GM12878 (cell line): ENCODE data around the gene DIPK1A. TPM values are rescaled to one million over a fixed set of nuclear protein-coding genes. Genes with fewer than 3 reads are reported as not detected.
A peak's percentile ranks its signal among the peaks of the same experiment; 100 is the strongest.

Experiments
- ASH2L ChIP-seq: fragments of 300-600, 200-600 bp; sonication (generic); IDR thresholded peaks from 2 replicates; pipeline ENCODE4 v1.6.1; 2017; ENCODE audit warnings: low read depth, mild to moderate bottlenecking, borderline replicate concordance
- BCL11A ChIP-seq: IDR thresholded peaks from 2 replicates; pipeline ENCODE4 v1.6.1; 2011; ENCODE audit warnings: low read depth, low read length
- DPF2 ChIP-seq: fragments of 450-650 bp; IDR thresholded peaks from 2 replicates; pipeline ENCODE4 v1.6.1; 2017; ENCODE audit warnings: mild to moderate bottlenecking
- EP300 ChIP-seq, 2 experiments: fragments of 150-350 bp in 1 of 2; IDR thresholded peaks; 2 replicates each; pipeline ENCODE4 v1.6.1; 2011 to 2012; ENCODE audit warnings: low read depth in 2 of 2, low read length in 2 of 2, borderline replicate concordance in 1 of 2, improper control_type of control experiment in 1 of 2, inconsistent platforms in 1 of 2; ENCODE audit not compliant: control insufficient read depth in 1 of 2
- GATAD2B ChIP-seq: fragments of 450-650 bp; conservative IDR thresholded peaks from 2 replicates; pipeline ENCODE4 v1.6.1; 2017; ENCODE audit warnings: low read depth, mild to moderate bottlenecking, moderate library complexity
- HCFC1 ChIP-seq: fragments of 150-350 bp; IDR thresholded peaks from 2 replicates; pipeline ENCODE4 v1.6.1; 2014; ENCODE audit warnings: low read length
- KLF5 ChIP-seq: fragments of 450-650 bp; IDR thresholded peaks from 2 replicates; pipeline ENCODE4 v1.6.1; 2014; ENCODE audit warnings: mild to moderate bottlenecking; ENCODE audit not compliant: partially characterized antibody
- MEF2A ChIP-seq: IDR thresholded peaks from 2 replicates; pipeline ENCODE4 v1.6.1; 2011; ENCODE audit warnings: low read depth, mild to moderate bottlenecking, low read length, moderate library complexity; ENCODE audit not compliant: insufficient read depth
- PAX8 ChIP-seq: fragments of 450-650 bp; IDR thresholded peaks from 2 replicates; pipeline ENCODE4 v1.6.1; 2017; ENCODE audit warnings: mild to moderate bottlenecking, moderate library complexity
- RAD51 ChIP-seq: fragments of 450-650 bp; IDR thresholded peaks from 2 replicates; pipeline ENCODE4 v1.6.1; 2016; ENCODE audit warnings: moderate library complexity, mild to moderate bottlenecking, inconsistent platforms
- RB1 ChIP-seq: fragments of 450-650 bp; formaldehyde crosslinking; IDR thresholded peaks from 2 replicates; pipeline ENCODE4 v1.6.1; 2017; ENCODE audit warnings: mild to moderate bottlenecking, borderline replicate concordance
- RUNX3 ChIP-seq: IDR thresholded peaks from 2 replicates; pipeline ENCODE4 v1.6.1; 2012; ENCODE audit warnings: low read length, inconsistent platforms
- SIN3A ChIP-seq: IDR thresholded peaks from 2 replicates; pipeline ENCODE4 v1.6.1; 2012; ENCODE audit warnings: low read depth, low read length, improper control_type of control experiment
- SP1 ChIP-seq: IDR thresholded peaks from one replicate; pipeline ENCODE4 v1.6.1; 2011; ENCODE audit warnings: low read depth, low read length
- SRF ChIP-seq, 2 experiments: IDR thresholded peaks; 2 replicates each; pipeline ENCODE4 v1.6.1; 2011; ENCODE audit warnings: low read depth in 2 of 2, low read length in 2 of 2, mild to moderate bottlenecking in 1 of 2, moderate library complexity in 1 of 2
- TCF12 ChIP-seq: IDR thresholded peaks from 2 replicates; pipeline ENCODE4 v1.6.1; 2011; ENCODE audit warnings: low read depth, mild to moderate bottlenecking, low read length
- WRNIP1 ChIP-seq: IDR thresholded peaks from 2 replicates; pipeline ENCODE4 v1.6.1; 2011; ENCODE audit warnings: low read depth, low read length, improper control_type of control experiment, borderline replicate concordance
- ZNF592 ChIP-seq: fragments of 450-650 bp; IDR thresholded peaks from 2 replicates; pipeline ENCODE4 v1.6.1; 2017; ENCODE audit warnings: mild to moderate bottlenecking, moderate library complexity
- ZZZ3 ChIP-seq: IDR thresholded peaks from 2 replicates; pipeline ENCODE4 v1.6.1; 2011; ENCODE audit warnings: low read depth; ENCODE audit not compliant: control insufficient read depth, insufficient read length
- polyA plus RNA-seq, 11 experiments: library from polyadenylated mRNA; depleted of rRNA in 4 of 11; unstranded in 6 of 11; stranded (reverse) in 5 of 11; fragments of >200 nt; fragmentation: Nextera tagmentation in 4 of 11; fragmentation: Illumina TruSeq in 1 of 11; extraction: Ambion mirVana in 4 of 11; extraction: Trizol in 1 of 11; gene quantifications; 1 replicate in 1 of 11; 2 replicates in 10 of 11; pipeline versions ENCODE4 v1.2.1 to v1.2.3, GENCODE V29; 2011 to 2016; ENCODE audit warnings: inconsistent platforms in 2 of 11, missing spikeins in 2 of 11, low read depth in 1 of 11
- total RNA-seq, 4 experiments: library from RNA; depleted of rRNA in 3 of 4; stranded (reverse); fragments of >200 nt in 3 of 4; fragmentation: Illumina TruSeq in 1 of 4; extraction: Trizol in 1 of 4; gene quantifications; 2 replicates each; pipeline versions ENCODE4 v1.2.1 to v1.2.3, GENCODE V29; 2013 to 2021
- TF ChIP-seq, protein P1 (sequence below): IDR thresholded peaks from 2 replicates; pipeline ENCODE4 v1.6.1; 2012; ENCODE audit warnings: low read depth, low read length, improper control_type of control experiment
- TF ChIP-seq, protein P2 (sequence below): fragments of 150-350 bp; IDR thresholded peaks from 2 replicates; pipeline ENCODE4 v1.6.1; 2014; ENCODE audit warnings: mild to moderate bottlenecking, low read depth, low read length
- TF ChIP-seq, protein P3 (sequence below): IDR thresholded peaks from 2 replicates; pipeline ENCODE4 v1.6.1; 2011; ENCODE audit warnings: borderline replicate concordance, low read depth, mild to moderate bottlenecking, moderate library complexity, low read length; ENCODE audit not compliant: insufficient read depth, poor library complexity, severe bottlenecking

The DIPK1A gene
- total and polyA plus RNA-seq, 10 of the 15 experiments (the other 5 are each of a cell fraction or from before 2014, with no cell fraction given): 4.9 to 15.0 (median 9.7) TPM

DNA sequence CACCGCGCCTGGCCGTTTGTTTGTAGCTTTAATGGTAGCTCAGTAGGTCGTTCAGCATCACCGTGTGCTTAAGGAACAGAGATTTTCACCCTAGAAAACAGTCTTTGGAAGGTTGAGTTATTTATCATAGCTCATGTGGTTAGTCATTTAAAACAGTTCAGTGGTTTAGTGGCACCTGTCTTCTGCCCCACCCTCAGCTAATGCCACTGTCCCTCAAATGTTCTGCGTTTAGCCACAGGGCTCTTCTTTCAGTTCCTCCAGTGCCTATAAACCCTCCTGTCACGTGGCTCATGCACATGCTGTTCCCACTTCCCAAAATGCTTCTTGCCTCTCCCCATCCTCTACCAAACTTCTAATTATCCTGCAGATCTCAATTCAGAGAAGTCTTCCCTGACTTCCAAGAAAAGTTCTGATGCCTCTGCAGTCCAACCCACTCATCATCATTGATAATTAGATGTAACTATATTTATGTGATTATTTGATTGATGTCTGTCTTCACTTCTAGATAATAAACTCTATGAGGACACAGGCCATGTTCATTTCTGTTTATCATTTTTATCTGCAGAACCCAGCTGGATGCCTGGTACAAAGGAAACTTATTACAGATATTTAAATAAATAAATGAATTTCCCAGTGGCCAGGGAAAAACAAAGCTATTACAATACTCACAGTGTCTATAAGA lies 14.4 kb upstream of the DIPK1A start (continued):
- TF ChIP-seq HCFC1: no peak
- TF ChIP-seq EP300 (IDR thresholded peaks at IDR 0.05; ENCODE audit: borderline replicate concordance in 1 of 2, control insufficient read depth in 1 of 2, low read depth in 2 of 2, low read length in 2 of 2): peak; percentile 89 to 92
- no peak for TF ChIP-seq PAX8
- TF ChIP-seq, protein P1, sequence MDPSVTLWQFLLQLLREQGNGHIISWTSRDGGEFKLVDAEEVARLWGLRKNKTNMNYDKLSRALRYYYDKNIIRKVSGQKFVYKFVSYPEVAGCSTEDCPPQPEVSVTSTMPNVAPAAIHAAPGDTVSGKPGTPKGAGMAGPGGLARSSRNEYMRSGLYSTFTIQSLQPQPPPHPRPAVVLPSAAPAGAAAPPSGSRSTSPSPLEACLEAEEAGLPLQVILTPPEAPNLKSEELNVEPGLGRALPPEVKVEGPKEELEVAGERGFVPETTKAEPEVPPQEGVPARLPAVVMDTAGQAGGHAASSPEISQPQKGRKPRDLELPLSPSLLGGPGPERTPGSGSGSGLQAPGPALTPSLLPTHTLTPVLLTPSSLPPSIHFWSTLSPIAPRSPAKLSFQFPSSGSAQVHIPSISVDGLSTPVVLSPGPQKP: no peak
- no peak for TF ChIP-seq RB1
- peak; percentile 71; the same call in 1 of the 2 replicates for TF ChIP-seq MEF2A
- no peak for TF ChIP-seq ASH2L
- no peak for TF ChIP-seq ZZZ3
- peak; percentile 94 for TF ChIP-seq BCL11A
- TF ChIP-seq, protein P2, sequence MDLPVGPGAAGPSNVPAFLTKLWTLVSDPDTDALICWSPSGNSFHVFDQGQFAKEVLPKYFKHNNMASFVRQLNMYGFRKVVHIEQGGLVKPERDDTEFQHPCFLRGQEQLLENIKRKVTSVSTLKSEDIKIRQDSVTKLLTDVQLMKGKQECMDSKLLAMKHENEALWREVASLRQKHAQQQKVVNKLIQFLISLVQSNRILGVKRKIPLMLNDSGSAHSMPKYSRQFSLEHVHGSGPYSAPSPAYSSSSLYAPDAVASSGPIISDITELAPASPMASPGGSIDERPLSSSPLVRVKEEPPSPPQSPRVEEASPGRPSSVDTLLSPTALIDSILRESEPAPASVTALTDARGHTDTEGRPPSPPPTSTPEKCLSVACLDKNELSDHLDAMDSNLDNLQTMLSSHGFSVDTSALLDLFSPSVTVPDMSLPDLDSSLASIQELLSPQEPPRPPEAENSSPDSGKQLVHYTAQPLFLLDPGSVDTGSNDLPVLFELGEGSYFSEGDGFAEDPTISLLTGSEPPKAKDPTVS: no peak
- peak; percentile 97 for TF ChIP-seq DPF2
- TF ChIP-seq WRNIP1: 0 out of 2 replicates have a peak, but pooled peaks have one; percentile 39
- TF ChIP-seq RAD51: peak; percentile 97
- TF ChIP-seq TCF12: peak; percentile 95
- TF ChIP-seq GATAD2B: peak; percentile 87
- no peak for TF ChIP-seq ZNF592
- 0 out of 4 replicates have a peak, but pooled peaks of 1 of the 2 experiments have one; percentile 51 for TF ChIP-seq SRF (IDR thresholded peaks at IDR 0.05; ENCODE audit: low read depth in 2 of 2, low read length in 2 of 2)
- TF ChIP-seq, protein P3, sequence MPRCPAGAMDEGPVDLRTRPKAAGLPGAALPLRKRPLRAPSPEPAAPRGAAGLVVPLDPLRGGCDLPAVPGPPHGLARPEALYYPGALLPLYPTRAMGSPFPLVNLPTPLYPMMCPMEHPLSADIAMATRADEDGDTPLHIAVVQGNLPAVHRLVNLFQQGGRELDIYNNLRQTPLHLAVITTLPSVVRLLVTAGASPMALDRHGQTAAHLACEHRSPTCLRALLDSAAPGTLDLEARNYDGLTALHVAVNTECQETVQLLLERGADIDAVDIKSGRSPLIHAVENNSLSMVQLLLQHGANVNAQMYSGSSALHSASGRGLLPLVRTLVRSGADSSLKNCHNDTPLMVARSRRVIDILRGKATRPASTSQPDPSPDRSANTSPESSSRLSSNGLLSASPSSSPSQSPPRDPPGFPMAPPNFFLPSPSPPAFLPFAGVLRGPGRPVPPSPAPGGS: peak; percentile 59
- TF ChIP-seq SP1: peak; percentile 76
- TF ChIP-seq KLF5: no peak
- no peak for TF ChIP-seq SIN3A
- peak; percentile 99 for TF ChIP-seq RUNX3
